CD4-positive, alpha-beta T cell treated with Interleukin-12 subunit alpha and Interleukin-12 subunit beta, for 1 hour (primary cell): Measurements from ENCODE around the gene DXO.
"Not testable (repeated sequence)": the region's sequence is repeated elsewhere in the genome, so short reads cannot be mapped to it uniquely, and the experiment has no call there.

Experiments
- DNase-seq: peaks from one replicate; pipeline ENCODE4 v3.0.0-alpha.2; 2020

Gene DXO

DNA sequence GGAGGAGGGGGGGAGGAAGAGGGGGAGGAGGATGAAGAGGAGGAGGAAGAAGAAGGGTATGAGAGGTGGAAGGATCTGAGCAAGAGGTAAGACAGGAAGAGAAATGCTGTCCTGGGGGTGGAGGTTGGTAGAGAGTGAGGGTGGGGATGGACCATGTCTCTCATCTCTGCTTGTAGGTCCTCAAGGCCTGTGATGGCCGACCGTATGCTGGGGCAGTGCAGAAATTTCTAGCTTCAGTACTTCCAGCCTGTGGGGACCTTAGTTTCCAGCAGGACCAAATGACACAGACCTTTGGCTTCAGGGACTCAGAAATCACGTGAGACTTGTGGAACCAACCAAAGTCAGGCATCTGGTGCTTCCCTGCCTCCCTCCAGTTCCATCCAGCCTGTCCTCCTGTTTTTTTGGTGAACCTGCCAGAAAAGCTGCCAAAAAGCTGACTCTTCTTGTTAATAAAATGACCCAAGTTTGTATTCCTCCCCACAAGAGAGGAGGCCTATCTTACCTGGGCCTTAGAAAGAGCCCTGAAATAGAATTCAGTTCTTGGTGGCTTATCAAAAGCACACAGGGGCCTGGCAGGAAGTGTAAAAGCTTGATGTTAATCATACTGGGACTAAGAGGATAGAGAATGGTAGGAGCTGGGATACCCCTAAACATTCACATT is 7.4 kb upstream of the DXO start:
- no peak for DNase-seq

DNA sequence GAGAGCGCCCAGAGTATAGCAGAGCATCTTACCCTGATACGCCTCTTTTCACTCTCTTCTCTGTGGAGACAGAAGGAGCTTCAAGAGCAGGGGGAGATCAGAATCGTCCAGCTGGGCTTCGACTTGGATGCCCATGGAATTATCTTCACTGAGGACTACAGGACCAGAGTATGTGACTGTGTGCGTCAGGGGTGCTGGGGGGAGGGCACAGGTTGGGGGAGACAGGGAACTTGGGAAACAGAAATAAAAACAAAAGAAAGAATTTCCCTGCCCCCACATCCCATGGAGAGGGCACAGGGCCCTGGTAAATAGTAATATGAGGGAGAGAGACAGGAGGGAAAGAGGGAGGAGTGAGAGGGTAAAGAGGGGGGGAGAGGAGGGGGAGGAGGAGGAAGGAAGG is 6.9 kb upstream of the DXO start:
- no peak for DNase-seq

DNA sequence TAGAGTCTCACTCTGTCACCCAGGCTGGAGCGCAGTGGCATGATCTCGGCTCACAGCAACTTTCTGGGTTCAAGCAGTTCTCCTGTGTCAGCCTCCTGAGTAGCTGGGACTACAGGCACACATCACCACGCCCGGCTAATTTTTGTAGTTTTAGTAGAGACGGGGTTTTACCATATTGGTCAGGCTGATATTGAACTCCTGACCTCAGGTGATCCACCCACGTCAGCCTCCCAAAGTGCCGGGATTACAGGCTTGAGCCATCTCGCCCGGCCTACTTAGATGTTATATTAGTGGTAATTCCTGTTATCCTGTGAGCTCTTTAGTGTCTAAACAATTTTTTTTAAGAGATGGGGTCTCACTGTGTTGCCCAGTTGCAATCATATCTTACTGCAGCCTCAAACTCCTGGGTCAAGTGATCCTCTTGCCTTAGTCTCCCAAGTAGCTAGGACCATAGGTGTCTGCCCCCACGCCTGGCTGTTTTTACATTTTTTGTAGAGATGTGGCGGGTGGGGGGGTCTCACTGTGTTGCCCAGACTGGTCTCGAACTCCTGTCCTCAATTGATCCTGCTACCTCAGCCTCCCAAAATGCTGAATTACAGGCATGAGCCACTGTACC is 6.0 kb upstream of the DXO start:
- no peak for DNase-seq

DNA sequence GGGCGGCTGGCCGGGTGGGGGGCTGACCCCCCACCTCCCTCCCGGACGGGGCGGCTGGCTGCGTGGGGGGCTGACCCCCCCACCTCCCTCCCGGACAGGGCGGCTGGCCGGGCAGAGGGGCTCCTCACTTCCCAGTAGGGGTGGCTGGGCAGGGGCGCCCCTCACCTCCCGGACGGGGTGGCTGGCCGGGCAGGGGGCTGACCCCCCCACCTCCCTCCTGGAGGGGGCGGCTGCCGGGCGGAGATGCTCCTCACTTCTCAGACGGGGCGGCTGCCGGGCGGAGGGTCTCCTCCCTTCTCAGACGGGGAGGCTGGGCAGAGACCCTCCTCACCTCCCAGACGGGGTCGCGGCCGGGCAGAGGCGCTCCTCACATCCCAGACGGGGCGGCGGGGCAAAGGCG is 4.1 kb upstream of the DXO start:
- not testable (repeated sequence) for DNase-seq

DNA sequence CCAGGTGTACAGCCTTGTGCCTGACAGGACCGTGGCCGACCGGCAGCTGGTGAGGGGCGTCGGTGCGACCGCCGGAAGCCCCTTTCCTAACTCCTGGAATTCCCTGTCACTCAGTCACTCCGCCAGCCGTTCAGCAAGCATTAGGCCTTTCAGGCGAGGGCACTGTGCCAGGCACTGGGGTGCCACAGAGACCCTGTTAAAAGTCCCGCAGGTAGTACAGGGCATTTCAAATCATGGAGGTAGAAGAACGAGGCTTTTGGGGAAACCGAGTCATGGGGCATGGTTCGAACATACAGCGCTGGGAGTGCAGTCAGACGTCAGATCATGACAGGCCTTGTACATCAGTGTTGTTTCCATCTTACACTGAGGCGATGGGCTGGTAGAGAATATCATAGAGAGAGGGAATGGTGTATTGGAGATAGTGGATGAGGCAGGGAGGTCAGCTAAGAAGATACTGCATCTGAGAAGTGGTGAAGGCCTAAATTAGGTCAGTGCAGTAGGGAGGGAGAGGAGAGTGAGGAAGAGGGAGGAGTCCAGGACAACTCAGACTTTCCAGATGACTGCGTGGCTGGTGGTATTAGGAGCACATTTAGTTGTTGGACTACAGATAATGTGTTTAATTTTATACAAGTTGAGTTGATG is 892 bp upstream of the DXO start:
- DNase-seq, result no peak

DNA sequence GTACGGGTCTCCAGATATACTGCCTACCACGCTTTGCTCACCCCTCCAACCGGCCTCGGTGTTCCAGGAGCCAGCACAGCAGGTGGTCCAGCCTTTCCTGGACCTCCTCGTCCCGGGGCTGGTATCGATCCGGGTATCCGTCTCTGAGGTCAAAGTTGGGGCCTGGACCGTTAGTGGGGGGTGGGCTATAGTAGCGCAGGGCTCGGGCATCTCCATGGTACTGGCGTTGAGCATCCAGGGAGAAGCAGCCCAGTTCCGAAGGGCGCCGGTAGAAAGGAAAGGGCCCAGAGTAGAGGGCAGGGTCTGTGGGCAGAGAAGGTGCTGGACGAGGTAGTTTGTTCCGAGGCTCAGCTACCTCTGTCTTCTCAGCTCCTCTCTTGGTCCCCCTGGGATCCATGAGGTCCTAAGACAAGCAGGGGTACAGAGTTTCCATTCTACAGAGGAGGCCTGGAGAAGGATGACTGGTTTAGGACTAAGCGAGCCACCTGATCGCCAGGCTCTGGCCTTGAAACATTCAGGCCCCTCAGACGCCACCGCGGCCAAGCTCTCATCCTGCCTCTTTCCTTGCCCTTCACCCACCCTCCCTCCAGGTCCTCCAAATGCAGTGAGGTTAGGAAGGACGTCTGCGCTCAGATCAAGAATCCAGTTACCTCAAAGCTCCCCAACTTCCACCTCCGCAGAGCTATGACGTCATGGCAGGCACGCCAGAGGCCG is 502 bp downstream of the DXO start:
- no peak for DNase-seq

DNA sequence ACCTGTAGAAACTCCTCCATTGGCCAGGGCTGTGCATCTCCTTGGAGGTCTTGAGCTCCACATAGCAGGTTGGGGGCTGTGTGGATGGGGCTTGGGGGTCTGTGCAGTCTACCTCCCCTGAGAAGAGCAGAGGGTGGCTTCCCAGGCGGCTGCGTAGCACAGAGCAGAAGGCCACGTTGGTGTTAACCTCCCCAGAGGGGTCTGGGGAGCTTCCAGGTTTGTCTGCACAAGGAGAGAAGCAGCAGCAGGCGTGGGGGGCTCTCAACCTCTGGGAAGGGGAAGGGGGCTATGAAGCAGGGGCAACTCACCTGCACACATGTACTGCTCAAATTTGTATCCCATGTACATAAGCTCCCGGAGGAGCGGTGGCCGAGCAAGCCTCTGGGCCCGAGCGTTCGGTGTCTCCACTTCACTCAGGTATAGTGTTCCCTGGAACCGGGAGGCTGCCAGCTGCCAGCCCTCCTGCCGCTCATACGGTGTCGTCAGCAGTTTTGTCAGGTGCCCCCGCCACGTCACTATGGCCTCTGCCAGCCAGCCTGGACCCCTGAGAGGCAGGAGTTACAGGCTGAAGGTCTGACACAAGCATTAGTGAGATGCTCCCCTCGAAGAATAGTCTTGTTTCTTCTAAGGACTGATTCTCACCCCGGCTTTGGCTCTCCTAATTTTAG is 1.2 kb downstream of the DXO start:
- no peak for DNase-seq

DNA sequence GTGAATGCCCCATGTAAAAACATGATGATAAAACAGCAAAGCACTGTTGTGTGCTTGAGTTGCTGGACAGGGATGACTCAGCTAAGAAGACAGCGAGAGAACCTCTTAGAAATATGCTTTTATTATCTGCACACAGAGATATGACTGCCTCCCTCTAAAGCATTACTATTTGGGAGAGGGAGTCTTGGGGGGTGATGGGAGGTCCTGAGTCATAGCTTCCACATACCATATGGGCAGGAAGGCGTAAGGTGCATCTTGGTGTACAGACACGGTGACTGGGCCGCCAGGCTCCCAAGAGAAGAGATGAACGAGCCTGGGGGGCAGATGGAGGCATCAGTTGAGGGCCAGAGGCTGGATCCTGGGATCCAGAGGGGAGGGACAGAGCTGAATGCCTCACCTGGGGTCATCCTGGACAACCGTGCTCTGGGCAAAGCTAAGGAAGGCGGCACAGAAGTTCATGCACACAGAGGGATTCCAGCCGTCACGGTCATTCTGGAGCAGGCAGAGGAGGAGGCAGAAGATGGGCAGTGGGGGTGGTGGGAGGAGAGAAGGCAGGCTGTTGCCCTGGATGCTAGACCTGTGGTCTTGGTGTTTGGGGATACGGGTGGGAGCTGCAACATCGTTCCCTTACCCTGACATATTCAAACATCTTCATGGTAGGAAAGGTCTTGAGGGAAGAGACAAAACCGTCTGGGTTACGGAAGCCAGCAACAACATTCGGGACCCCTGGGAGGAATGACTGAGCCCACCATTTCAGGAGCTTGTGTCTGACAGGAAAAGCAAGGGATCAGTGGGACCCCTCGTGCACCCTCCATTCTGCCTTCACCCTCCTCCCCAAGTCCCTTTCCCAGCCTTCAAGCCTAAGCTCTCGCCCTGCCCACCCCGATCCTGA is 2.0 kb downstream of the DXO start:
- DNase-seq, result no peak

DNA sequence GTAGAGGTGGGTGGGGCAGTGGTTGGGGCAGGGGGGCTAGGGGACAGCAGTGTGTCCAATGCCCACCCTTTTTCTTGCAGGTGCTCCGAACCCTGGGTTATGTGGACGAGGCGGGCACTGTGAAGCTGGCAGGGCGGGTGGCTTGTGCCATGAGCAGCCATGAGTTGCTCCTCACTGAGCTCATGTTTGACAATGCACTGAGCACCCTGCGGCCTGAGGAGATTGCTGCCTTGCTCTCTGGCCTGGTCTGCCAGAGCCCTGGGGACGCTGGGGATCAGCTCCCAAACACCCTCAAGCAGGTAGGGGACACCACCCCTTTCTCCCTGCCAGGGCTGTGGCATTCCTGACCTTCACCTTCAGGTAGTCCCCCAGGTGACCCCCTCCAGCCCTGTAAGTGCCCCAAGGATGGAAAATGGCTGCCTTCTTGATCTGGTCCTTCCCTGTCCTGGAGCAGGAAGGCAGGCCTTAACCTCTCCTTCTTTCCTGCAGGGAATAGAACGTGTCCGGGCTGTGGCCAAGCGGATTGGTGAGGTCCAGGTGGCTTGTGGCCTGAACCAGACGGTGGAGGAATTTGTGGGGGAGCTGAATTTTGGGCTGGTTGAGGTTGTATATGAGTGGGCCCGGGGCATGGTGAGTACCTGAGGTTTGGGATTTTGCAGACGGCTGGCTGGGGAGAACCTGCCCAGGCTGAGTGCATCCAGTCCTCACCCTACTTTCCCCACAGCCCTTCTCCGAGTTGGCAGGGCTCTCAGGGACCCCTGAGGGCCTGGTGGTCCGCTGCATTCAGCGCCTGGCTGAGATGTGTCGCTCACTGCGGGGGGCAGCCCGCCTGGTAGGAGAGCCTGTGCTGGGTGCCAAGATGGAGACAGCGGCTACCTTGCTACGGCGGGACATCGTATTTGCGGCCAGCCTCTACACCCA is 2.9 kb downstream of the DXO start:
- no peak for DNase-seq

DNA sequence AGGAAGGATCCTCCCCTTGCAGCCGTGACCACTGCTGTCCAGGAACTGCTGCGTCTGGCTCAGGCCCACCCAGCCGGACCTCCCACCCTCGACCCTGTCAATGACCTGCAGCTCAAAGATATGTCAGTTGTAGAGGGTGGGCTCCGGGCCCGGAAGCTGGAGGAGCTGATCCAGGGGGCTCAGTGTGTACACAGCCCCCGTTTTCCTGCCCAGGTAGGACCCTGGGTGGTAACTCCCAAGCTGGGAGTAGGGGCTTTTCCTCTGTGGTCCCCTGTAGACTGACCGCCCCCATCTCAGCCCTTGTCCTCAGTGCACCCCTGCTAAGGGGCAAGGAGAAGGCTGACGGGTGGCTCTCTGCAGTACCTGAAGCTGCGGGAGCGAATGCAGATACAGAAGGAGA is 3.6 kb downstream of the DXO start:
- DNase-seq, result no peak

DNA sequence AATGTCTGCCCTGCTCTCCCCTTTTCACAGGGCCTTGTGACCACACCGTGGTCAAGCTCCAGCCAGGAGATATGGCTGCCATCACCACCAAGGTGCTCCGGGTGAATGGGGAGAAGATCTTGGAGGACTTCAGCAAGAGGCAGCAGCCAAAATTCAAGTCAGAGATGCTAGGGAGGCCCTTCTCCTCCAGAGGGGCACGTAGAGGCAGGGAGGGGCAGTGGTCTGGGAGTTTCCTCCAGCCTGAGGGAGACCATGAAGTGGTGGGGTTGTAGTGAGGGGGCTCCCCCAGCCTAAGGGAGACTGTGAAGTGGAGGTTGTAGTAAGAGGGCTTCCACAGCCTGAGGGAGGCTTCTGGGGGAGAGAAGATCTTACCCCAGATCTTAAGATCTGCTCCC is 4.0 kb downstream of the DXO start:
- DNase-seq, result no peak

DNA sequence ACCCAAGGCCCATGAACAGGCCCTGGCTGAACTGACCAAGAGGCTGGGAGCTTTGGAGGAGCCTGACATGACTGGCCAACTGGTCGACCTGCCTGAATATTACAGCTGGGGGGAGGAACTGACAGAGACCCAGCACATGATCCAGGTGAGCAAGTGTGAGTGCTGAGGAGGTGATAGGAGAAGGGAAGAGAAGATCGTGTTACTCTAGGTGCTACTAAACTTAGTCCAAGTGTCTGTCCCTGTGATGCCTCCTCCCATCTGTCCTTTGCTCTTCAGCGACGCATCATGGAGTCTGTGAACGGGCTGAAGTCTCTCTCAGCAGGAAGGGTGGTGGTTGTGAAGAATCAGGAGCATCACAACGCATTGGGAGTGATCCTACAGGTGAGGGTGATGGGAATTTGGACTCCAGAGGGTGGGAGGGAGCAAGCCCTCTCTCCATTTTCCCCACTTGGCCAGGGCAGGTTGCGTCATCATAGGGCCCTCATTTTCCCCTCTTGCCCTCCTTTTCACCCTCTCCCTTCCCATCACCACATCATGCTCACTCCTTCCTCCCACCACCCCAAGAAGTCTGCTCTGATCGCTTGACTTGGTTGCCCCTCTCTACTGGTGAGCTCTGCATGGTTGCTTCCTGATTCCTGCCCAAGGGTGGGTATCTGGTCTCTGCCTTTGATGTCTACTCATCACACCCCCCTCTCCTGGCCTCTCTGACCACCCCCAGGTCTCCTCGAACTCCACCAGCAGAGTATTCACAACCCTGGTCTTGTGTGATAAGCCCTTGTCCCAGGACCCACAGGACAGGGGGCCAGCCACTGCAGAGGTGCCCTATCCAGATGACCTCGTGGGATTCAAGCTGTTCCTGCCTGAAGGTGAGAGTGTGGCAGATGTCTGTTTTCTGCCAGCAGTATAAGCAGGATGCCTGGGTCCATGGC is 4.7 kb downstream of the DXO start:
- DNase-seq, result no peak

DNA sequence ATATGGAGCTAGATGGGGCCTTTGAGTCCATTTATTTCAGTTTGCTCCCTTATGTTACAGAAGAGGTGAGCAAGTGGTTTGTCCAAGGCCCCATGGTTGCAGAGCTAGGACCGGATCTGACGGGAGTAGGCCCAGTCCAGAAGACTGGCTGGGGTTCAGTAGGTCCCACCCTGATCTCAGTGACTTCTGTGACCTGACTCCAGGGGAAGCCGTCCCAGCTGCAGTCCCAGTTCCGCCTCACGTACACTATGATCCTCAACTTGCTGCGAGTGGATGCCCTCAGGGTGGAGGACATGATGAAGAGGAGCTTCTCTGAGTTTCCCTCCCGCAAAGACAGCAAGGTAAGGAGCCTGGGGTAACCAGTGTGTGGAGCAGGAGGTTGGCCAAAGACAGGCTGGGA is 5.4 kb downstream of the DXO start:
- DNase-seq, result no peak

DNA sequence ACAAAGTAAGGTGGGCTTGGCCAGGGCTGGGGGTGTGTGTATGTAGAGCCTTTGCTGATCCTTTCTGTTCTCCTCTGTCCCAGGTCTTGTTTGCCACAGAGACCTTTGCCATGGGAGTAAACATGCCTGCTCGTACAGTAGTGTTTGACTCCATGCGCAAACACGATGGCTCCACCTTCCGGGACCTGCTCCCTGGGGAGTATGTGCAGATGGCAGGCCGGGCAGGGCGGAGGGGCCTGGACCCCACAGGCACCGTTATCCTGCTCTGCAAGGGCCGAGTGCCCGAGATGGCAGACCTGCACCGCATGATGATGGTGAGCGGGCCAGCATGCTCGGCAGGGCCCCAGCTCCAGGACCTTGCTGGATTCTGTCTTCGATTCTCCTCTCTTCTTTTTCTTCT is 6.2 kb downstream of the DXO start:
- DNase-seq, result no peak

DNA sequence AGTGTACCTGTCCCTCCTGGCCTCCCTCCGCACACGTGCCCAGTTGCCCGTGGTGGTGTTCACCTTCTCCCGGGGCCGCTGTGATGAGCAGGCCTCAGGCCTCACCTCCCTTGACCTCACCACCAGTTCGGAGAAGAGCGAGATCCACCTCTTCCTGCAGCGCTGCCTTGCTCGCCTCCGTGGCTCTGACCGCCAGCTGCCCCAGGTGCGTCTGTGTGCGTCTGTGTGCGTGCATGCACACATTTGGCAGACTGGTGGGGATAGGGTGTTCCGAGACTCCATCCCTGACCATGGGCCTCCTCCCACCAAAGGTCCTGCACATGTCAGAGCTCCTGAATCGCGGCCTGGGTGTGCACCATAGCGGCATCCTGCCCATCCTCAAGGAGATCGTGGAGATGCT is 8.0 kb downstream of the DXO start:
- DNase-seq, result no peak

DNA sequence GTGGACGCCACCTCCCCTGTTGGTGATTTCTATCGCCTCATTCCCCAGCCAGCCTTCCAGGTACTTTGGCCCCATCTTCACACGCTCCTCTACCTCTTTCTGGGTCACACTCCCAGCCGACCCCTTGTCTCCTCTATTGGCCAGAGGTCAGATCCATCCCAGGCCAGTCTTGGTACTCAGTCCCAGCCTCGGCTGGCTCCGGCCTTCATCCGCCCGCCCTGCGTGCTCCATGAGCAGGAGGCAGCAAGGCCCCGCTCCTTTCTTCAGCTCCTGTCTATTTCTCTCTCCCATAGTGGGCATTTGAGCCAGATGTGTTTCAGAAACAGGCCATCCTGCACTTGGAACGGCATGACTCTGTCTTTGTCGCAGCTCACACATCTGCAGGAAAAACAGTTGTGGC is 10.3 kb downstream of the DXO start:
- DNase-seq, result no peak

DNA sequence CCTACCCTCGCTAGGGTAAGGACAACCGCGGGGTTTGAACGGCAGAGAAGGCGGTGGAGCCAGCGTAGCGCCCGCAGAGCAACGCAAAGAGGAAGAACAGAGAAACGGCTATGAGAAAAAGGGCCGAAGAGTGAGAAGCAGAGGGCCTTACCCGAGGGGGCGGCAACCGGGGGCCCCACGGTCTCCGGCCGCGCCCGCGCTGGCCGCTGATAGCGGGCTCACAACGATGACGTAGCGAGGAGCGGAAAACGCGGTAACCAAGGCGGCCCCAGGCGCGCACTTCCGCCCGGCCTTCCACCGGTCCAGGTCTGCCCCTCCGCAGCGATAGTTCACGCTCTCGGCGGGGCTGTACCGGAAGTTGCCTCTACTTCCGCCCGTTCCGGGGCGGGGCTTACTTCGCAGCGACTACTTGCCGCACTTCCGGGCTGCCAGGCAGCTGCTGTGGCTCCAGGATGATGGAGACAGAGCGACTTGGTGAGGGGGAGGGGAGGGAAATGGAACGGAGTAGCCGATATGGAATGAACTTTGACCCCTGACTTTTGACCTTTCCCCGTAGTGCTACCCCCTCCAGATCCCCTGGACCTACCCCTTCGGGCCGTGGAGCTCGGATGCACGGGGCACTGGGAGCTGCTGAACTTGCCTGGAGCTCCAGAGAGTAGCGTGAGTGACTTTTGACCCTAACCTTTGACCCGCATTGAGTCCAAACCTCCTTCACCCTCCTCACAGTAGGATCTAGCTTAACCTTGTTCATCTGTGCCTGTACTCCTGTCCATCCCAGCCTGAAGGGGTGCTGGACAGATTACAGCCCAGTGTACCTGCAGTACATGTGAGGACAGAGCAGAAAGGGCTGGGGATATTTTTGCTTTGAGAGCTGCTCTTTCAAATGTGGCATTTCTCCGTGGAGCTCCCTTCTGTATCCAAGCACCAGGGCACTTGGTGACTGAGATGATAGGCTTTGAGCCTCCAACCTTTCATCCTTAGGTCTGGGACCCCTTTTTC is 12.9 kb downstream of the DXO start, which contains the start of the genes NELFE and SKIC2:
Gene NELFE (minus strand): TSS at position 231 of the 999 bp plus-strand sequence. CDS start 525 bp downstream, outside the sequence.
Gene SKIC2 (plus strand): TSS at position 435 of the 999 bp plus-strand sequence. CDS start 18 bp downstream, at position 453.
- peak; percentile 99 for DNase-seq

DNA sequence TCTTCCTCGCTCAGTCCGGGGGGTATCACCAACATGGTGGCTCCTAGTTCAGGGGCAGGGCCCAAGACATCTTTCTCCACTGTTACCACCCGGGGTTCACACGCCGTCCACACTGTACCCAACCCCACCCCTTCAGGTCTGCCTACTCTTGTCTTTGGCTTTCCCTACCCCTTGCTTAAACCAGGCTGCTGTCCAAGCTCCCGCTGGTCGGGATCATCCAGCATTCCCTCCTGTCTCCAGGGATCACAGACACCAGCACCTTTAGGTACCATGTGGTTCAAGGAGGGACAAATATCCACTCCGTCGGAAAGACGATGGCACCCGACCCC is 13.6 kb downstream of the DXO start:
- DNase-seq, result no peak

DNA sequence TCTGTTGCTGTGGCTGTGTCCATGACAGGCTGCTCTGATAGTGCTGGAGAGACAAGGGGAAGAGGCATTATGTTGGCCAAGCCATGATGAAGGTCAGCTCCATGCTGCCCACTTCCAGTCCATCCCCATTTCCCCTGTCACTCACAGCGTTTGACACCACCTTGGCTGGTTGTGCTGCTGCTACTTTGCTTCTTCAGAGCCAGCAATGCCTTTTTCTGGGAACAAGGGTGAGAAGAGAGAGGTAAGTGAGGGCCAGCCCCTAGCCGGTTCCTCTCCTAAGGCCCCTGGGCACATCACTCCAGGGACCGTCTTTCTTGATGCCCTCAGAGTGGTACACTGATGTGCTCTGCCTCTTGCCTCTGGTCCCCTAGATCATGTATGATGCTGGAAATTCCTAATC is 15.1 kb downstream of the DXO start:
- no peak for DNase-seq
